Islet of Langerhans (tissue), 1 donor: ENCODE results near the gene LRBA.
A peak's percentile ranks its signal among the peaks of the same experiment; 100 is the strongest.
"Not testable (repeated sequence)": the region's sequence is repeated elsewhere in the genome, so short reads cannot be mapped to it uniquely, and the experiment has no call there.

Experiments used
- FAIRE-seq: peaks from one replicate; lab custom pipeline; 2011; peaks lifted over from hg19 to GRCh38; lab: Jason Lieb, UNC

Gene LRBA

GRCh38 chr4:150402871-150403272, 612.2 kb downstream of the LRBA start:
- peak; percentile 71 for FAIRE-seq

- no peak for FAIRE-seq
These were observed 613.9 kb downstream of the LRBA start for GRCh38 chr4:150401083-150401687.

- FAIRE-seq = no peak
These were observed 619.2 kb downstream of the LRBA start for GRCh38 chr4:150395872-150396271.

GRCh38 chr4:150394046-150394445, 621.0 kb downstream of the LRBA start:
- FAIRE-seq = no peak

- FAIRE-seq = no peak
These were observed 624.0 kb downstream of the LRBA start for GRCh38 chr4:150391052-150391451.

GRCh38 chr4:150390531-150390910, 624.6 kb downstream of the LRBA start:
- no peak for FAIRE-seq

GRCh38 chr4:150389896-150390530, 625.1 kb downstream of the LRBA start:
- no peak for FAIRE-seq

GRCh38 chr4:150387981-150388380, 627.1 kb downstream of the LRBA start:
- FAIRE-seq = no peak

- FAIRE-seq = not testable (repeated sequence)
These were observed 628.7 kb downstream of the LRBA start for GRCh38 chr4:150386415-150386814.

GRCh38 chr4:150385606-150386005, 629.5 kb downstream of the LRBA start:
- FAIRE-seq = no peak

GRCh38 chr4:150384249-150384648, 630.8 kb downstream of the LRBA start:
- FAIRE-seq = peak; percentile 30

- FAIRE-seq = no peak
These were observed 633.1 kb downstream of the LRBA start for GRCh38 chr4:150382028-150382427.

- no peak for FAIRE-seq
These were observed 633.5 kb downstream of the LRBA start for GRCh38 chr4:150381609-150382008.

- no peak for FAIRE-seq
These were observed 634.0 kb downstream of the LRBA start for GRCh38 chr4:150381036-150381435.

- FAIRE-seq = no peak
These were observed 635.6 kb downstream of the LRBA start for GRCh38 chr4:150379454-150379853.

- no peak for FAIRE-seq
These were observed 640.1 kb downstream of the LRBA start for GRCh38 chr4:150375025-150375424.

GRCh38 chr4:150371869-150372268, 643.2 kb downstream of the LRBA start:
- no peak for FAIRE-seq

GRCh38 chr4:150369434-150370380, 645.4 kb downstream of the LRBA start:
- no peak for FAIRE-seq

- FAIRE-seq = peak; percentile 30
These were observed 646.4 kb downstream of the LRBA start for GRCh38 chr4:150368667-150369066.

GRCh38 chr4:150367326-150367725, 647.8 kb downstream of the LRBA start:
- no peak for FAIRE-seq

GRCh38 chr4:150366487-150366999, 648.5 kb downstream of the LRBA start:
- no peak for FAIRE-seq

- FAIRE-seq = no peak
These were observed 651.1 kb downstream of the LRBA start for GRCh38 chr4:150363721-150364688.
